AG09319 (cell line): Measurements from ENCODE around the gene TARBP1.

Experiments
- DNase-seq: peaks from one replicate; pipeline ENCODE4 v3.0.0-alpha.2; 2010; ENCODE audit warnings: low read depth; ENCODE audit errors: extremely low read depth
- TF ChIP-seq, protein P1 (sequence below): IDR thresholded peaks from 2 replicates; pipeline ENCODE4 v1.5.1; 2011; ENCODE audit warnings: low read depth, mild to moderate bottlenecking, inconsistent platforms, low read length, moderate library complexity

TARBP1 gene

DNA sequence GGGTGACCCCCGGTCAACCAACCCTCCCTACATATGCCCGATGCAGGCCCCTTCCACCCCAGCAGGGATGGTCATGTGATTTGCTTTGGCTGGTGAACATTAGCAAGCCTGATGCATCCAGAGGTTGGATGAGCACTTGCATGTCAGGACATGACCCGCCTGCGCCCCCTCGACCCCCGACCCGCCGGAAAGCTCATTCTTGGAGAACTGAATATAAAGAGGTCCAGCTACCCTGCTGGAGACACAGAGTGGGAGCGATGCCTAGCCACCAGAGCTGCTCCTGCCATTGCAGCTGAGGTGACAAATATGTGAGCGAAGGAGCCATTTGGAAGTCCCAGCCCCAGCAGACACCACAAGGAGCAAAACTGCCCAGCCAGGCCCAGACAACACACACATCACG, 66.1 kb downstream of the TARBP1 start:
- TF ChIP-seq, protein P1, sequence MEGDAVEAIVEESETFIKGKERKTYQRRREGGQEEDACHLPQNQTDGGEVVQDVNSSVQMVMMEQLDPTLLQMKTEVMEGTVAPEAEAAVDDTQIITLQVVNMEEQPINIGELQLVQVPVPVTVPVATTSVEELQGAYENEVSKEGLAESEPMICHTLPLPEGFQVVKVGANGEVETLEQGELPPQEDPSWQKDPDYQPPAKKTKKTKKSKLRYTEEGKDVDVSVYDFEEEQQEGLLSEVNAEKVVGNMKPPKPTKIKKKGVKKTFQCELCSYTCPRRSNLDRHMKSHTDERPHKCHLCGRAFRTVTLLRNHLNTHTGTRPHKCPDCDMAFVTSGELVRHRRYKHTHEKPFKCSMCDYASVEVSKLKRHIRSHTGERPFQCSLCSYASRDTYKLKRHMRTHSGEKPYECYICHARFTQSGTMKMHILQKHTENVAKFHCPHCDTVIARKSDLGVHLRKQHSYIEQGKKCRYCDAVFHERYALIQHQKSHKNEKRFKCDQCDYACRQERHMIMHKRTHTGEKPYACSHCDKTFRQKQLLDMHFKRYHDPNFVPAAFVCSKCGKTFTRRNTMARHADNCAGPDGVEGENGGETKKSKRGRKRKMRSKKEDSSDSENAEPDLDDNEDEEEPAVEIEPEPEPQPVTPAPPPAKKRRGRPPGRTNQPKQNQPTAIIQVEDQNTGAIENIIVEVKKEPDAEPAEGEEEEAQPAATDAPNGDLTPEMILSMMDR = no peak
- DNase-seq = no peak

DNA sequence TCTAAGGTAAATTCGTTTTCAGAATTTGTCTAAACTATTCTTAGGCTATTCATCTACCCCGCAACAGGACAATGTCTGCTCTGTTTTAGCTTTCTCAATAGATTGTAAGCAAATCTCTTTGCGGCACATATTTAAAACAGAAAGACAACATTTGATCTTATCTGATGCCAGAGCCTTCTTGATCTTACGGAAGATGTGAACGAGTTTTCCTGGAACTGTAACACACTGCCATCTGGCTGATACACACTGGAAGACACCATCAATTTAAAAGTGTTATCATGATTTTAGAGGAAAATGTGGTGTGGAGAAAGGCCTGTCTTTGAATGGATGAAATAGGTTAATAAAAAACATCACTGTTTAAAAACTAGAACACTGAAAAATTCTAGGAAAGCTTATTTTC, 69.7 kb downstream of the TARBP1 start:
- TF ChIP-seq, protein P1 = no peak
- DNase-seq = no peak

DNA sequence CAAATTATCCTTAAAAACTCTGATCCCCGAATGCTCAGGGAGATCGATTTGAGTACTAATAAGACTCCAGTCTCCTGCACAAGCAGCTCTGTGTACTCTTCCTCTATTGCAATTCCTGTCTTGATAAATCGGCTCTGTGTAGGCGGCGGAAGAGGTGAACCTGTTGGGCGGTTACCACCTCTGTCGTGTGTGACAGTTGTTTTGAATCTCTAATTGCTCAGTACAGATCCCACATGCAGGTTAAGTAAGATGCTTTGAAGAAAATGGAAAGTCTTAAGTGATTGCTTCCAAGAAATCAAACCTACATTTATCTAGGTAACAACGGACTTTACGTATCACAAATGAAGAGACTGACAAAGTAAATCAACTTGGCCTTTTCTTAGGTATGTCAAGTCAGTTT, 70.2 kb downstream of the TARBP1 start:
- DNase-seq = no peak
- TF ChIP-seq, protein P1 = no peak

DNA sequence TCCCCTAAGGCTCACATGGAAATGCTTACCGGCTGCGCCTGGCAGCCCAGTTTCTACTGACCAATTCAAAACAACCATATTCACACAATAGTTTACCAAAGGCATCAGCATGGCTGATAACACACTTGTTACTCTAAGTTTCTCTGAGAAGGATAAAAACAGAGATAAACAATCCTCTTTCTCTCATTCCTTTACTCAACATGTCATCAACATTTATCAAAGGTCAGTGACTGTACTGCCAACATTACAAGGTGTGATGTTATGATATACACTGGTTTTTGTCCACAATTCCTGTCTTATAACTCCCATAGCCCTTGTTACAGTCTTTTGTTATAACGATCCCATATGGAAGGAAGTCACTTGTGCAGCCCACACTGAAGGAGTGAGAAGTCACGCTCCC, 72.1 kb downstream of the TARBP1 start:
- TF ChIP-seq, protein P1 = no peak
- no peak for DNase-seq

DNA sequence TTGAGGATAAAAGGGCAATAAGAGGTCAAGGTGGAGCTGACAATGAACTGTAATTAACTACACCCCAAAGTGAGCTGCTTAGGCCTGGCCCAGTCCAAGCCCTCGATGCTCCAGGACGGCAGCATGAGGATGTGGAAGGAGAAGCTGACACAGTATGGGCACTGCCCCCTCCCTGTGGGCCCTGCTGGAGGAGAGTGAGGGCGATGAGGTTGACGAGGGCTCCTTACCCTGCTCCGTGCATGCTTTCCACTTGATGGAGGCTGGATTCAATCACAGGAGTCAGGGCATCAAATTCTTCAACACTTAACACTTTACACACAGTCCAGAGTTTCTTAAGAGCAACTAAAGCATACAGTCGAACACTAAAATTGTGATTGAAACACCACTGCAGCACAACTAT, 73.3 kb downstream of the TARBP1 start:
- TF ChIP-seq, protein P1 = no peak
- DNase-seq = no peak

DNA sequence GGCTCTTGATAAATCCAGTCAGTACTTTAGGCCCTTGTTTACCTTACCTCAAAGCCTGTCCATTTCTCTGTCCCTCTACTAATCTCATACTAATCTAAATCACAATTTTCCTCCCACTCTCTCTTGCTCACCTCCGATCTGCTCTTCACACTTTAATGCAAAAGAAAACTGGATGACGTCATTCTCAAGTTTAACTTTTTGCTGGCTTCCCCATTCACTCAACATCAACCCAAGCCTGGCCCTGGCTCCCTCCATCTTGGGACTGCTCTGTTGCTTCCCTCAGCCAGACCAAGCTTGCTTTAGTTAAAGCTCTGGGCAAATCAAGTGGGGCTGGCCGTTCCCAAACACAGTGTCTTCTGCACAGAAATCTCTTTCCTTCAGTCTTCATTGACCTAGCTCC, 76.0 kb downstream of the TARBP1 start:
- DNase-seq = no peak
- TF ChIP-seq, protein P1 = no peak

DNA sequence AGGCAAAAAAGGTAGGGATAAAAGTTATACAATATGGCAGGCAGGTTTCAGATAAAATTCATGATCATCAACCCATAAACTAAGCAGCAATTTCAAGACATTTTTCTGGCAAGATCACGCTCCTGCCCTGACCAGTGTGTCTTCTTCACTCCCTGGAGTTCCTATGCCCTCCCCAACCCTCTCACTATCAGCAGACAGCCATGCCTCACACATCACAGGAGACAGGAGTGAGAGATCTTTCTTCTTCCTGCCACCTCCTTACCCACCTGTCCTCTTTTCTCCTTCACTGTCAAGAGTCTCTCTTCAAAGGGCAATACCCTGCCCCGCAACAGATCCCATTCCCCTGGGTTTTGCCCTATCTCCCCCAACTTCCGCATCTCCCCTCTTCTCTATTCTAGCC, 77.3 kb downstream of the TARBP1 start:
- TF ChIP-seq, protein P1 = no peak
- no peak for DNase-seq
